ENCODE results near the gene MYO1B. TPM values are rescaled to one million over a fixed set of nuclear protein-coding genes. Genes with fewer than 3 reads are reported as not detected.

The MYO1B gene
- total and polyA plus RNA-seq, 5 donors from 2014 or later, result not detected

DNA sequence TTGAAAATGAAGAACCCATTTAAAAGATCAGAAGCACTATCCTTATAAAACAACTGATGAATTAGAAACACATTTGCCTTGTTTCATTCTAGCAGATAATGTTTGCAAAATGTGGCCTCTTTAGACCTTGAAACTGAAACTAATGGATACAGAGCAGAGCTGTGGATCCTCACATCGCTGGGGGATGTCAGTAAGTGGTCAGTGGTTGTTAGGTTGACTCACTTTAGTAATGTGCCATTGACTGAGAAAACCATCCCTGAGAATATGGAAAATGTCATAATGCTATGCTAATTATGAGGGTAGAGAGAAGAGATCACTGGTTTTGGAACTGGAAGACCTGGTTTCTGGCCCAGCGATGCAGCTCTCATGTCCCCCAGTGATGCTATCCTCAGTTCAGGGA is 176.7 kb downstream of the MYO1B start:
- H3K4me3 Mint-ChIP-seq, result no peak overlapping the region
- no peak overlapping the region for H3K27ac Mint-ChIP-seq
- H3K9me3 Mint-ChIP-seq, result peaks cover 0 to 2% (median 0%) of the 10 kb centered on the region in 7 donors
- ATAC-seq (ENCODE audit: low read depth in 2 of 2) (no peak), DNase-seq (no peak)
- Histone ChIP-seq H3K9me3 (ENCODE audit: control insufficient read depth in 2 of 2, low read length in 2 of 2) (no peaks in the 10 kb centered on the region), H3K36me3 (ENCODE audit: control insufficient read depth, insufficient read depth, low read length) (no peaks in the 10 kb centered on the region), H3K27me3 (ENCODE audit: control insufficient read depth, insufficient read depth, low read length) (no peaks in the 10 kb centered on the region), H3K4me3 (ENCODE audit: low read depth, low read length) (no peak overlapping the region), H3K27ac (ENCODE audit: insufficient read depth, low read length, poor library complexity, severe bottlenecking) (no peak overlapping the region), H3K4me1 (ENCODE audit: control insufficient read depth, insufficient read depth, low read length, poor library complexity, severe bottlenecking) (no peaks in the 10 kb centered on the region)
- H3K27me3 Mint-ChIP-seq, result peaks cover 5% of the 10 kb centered on the region
- no peaks in the 10 kb centered on the region for H3K36me3 Mint-ChIP-seq
- no peaks in the 10 kb centered on the region for H3K4me1 Mint-ChIP-seq

DNA sequence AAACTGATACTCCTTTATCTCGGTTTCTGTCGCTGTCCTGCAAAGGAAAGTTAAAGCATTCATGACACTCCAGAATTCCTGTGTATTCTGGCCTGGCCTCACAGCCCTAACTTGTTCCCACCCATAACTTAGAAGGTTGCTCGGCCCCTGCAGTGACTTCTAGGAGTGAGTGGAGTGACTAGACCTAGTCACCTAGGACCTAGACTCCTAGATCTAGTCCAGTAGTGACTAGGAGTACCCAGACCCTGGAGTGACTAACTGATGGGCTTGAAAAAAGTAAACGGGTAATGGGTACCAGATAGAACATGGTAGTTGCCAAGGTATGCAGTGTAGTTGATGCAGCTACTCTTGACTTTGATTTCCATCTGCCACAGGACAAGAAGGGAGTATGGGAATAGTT is 181.8 kb downstream of the MYO1B start:
- DNase-seq (no peak), ATAC-seq (ENCODE audit: low read depth in 2 of 2) (no peak)
- H3K27me3 Mint-ChIP-seq, result peaks cover 9% of the 10 kb centered on the region
- Histone ChIP-seq H3K27me3 (ENCODE audit: control insufficient read depth, insufficient read depth, low read length) (no peaks in the 10 kb centered on the region), H3K9me3 (ENCODE audit: control insufficient read depth in 2 of 2, low read length in 2 of 2) (no peaks in the 10 kb centered on the region), H3K36me3 (ENCODE audit: control insufficient read depth, insufficient read depth, low read length) (no peaks in the 10 kb centered on the region), H3K4me3 (ENCODE audit: low read depth, low read length) (no peak overlapping the region), H3K27ac (ENCODE audit: insufficient read depth, low read length, poor library complexity, severe bottlenecking) (no peak overlapping the region), H3K4me1 (ENCODE audit: control insufficient read depth, insufficient read depth, low read length, poor library complexity, severe bottlenecking) (no peaks in the 10 kb centered on the region)
- no peaks in the 10 kb centered on the region for H3K4me1 Mint-ChIP-seq
- no peak overlapping the region for H3K27ac Mint-ChIP-seq
- no peaks in the 10 kb centered on the region for H3K36me3 Mint-ChIP-seq
- H3K9me3 Mint-ChIP-seq, result peaks cover 0 to 1% (median 0%) of the 10 kb centered on the region in 7 donors
- no peak overlapping the region for H3K4me3 Mint-ChIP-seq

DNA sequence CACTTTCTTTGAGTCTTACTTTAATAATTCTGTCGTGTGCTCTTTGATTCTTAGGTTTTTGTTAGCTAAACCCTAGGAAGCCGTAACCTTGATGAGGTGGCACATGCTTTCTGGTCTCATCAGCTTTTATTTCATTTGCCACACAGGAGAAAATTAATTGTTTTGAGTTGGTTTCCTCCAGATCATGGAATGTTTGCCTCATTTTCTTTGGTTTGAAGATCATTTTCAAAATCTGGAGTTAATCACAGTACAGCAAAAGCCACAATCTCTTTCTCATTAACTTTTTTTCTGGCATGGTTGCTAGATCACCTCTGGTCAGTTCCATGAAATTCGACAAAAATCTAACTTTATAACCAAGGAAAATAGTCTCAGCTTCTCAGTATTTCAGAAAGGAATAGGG is 182.9 kb downstream of the MYO1B start:
- no peak overlapping the region for H3K4me3 Mint-ChIP-seq
- no peaks in the 10 kb centered on the region for H3K4me1 Mint-ChIP-seq
- Histone ChIP-seq H3K36me3 (ENCODE audit: control insufficient read depth, insufficient read depth, low read length) (no peaks in the 10 kb centered on the region), H3K9me3 (ENCODE audit: control insufficient read depth in 2 of 2, low read length in 2 of 2) (no peaks in the 10 kb centered on the region), H3K27me3 (ENCODE audit: control insufficient read depth, insufficient read depth, low read length) (no peaks in the 10 kb centered on the region), H3K4me1 (ENCODE audit: control insufficient read depth, insufficient read depth, low read length, poor library complexity, severe bottlenecking) (no peaks in the 10 kb centered on the region), H3K27ac (ENCODE audit: insufficient read depth, low read length, poor library complexity, severe bottlenecking) (no peak overlapping the region), H3K4me3 (ENCODE audit: low read depth, low read length) (no peak overlapping the region)
- DNase-seq (no peak), ATAC-seq (ENCODE audit: low read depth in 2 of 2) (no peak)
- H3K36me3 Mint-ChIP-seq, result no peaks in the 10 kb centered on the region
- peaks cover 0 to 1% (median 0%) of the 10 kb centered on the region in 7 donors for H3K9me3 Mint-ChIP-seq
- peaks cover 9% of the 10 kb centered on the region for H3K27me3 Mint-ChIP-seq
- H3K27ac Mint-ChIP-seq, result no peak overlapping the region

DNA sequence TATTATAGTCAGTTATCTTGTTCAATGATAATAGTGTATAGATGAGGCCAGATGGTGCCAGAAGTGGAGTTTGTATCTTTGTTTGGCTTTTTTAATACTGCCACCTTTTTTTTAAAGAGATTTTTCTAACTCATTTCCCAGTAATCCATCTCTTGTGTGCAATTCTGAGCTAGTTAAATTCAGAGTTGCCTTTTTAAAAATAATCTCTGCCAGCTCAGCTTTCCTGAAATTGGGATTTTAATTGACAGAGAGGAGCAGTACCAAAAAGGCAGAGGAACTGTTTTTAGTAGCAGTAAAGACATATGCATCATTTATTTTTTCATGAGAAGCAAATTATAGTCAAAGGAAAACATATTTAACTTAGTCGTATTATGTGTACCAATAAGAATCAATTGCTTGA is 185.3 kb downstream of the MYO1B start:
- Histone ChIP-seq H3K4me1 (ENCODE audit: control insufficient read depth, insufficient read depth, low read length, poor library complexity, severe bottlenecking) (no peaks in the 10 kb centered on the region), H3K4me3 (ENCODE audit: low read depth, low read length) (no peak overlapping the region), H3K27ac (ENCODE audit: insufficient read depth, low read length, poor library complexity, severe bottlenecking) (no peak overlapping the region), H3K9me3 (ENCODE audit: control insufficient read depth in 2 of 2, low read length in 2 of 2) (no peaks in the 10 kb centered on the region), H3K27me3 (ENCODE audit: control insufficient read depth, insufficient read depth, low read length) (peaks cover 2% of the 10 kb centered on the region), H3K36me3 (ENCODE audit: control insufficient read depth, insufficient read depth, low read length) (no peaks in the 10 kb centered on the region)
- no peak overlapping the region for H3K27ac Mint-ChIP-seq
- H3K4me1 Mint-ChIP-seq, result no peaks in the 10 kb centered on the region
- H3K9me3 Mint-ChIP-seq, result peaks cover 0 to 3% (median 0%) of the 10 kb centered on the region in 7 donors
- H3K36me3 Mint-ChIP-seq, result no peaks in the 10 kb centered on the region
- peaks cover 16% of the 10 kb centered on the region for H3K27me3 Mint-ChIP-seq
- DNase-seq (no peak), ATAC-seq (ENCODE audit: low read depth in 2 of 2) (no peak)
- H3K4me3 Mint-ChIP-seq, result no peak overlapping the region

DNA sequence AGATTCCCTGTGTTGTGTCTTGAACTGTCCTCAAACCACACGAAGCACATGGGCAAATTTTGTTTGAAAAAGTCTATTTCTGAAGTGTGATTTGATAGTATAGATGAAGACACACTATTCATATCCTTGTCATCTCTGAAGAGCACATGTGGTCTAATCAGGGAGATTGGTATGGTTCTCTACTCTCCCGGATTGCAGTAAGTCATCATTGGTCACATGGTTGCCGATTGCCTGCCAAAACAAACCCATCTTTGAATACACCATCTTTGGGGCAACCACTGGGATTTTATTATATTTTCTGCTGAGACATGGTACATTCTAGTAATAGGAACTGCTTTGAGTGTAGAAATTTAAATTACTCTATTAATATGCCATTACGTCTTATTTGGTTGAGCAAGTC is 186.9 kb downstream of the MYO1B start:
- Histone ChIP-seq H3K9me3 (ENCODE audit: control insufficient read depth in 2 of 2, low read length in 2 of 2) (no peaks in the 10 kb centered on the region), H3K36me3 (ENCODE audit: control insufficient read depth, insufficient read depth, low read length) (no peaks in the 10 kb centered on the region), H3K27ac (ENCODE audit: insufficient read depth, low read length, poor library complexity, severe bottlenecking) (no peak overlapping the region), H3K27me3 (ENCODE audit: control insufficient read depth, insufficient read depth, low read length) (peaks cover 2% of the 10 kb centered on the region), H3K4me1 (ENCODE audit: control insufficient read depth, insufficient read depth, low read length, poor library complexity, severe bottlenecking) (no peaks in the 10 kb centered on the region), H3K4me3 (ENCODE audit: low read depth, low read length) (no peak overlapping the region)
- Mint-ChIP-seq H3K27ac (no peak overlapping the region), H3K4me3 (no peak overlapping the region), H3K36me3 (no peaks in the 10 kb centered on the region), H3K9me3 (peaks cover 0 to 3% (median 0%) of the 10 kb centered on the region in 7 donors), H3K4me1 (no peaks in the 10 kb centered on the region), H3K27me3 (peaks cover 11% of the 10 kb centered on the region)
- ATAC-seq (ENCODE audit: low read depth in 2 of 2) (no peak), DNase-seq (no peak)

DNA sequence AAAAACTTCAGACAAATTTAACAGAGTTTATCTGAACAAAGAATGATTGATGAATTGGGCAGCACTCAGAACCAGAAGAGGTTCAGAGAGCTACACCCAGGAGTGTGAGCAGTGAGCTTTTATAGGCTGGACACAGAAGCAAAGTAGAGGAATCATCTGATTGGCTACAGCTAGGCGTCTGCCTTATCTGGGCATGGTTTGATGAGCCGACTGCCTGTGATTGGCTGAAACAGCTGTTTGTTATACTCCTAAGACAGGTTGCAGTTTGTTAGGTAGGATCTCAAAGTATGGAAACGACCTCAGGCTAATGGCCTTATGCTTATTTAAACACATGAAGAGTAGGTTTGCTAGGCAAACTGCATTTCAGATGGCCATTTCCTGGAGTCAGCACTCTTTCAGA is 188.9 kb downstream of the MYO1B start:
- H3K4me3 Mint-ChIP-seq, result no peak overlapping the region
- H3K4me3 ChIP-seq (ENCODE audit: low read depth, low read length), result no peak overlapping the region
- ATAC-seq (ENCODE audit: low read depth in 2 of 2), result no peak
- H3K36me3 Mint-ChIP-seq, result no peaks in the 10 kb centered on the region
- no peaks in the 10 kb centered on the region for H3K36me3 ChIP-seq (ENCODE audit: control insufficient read depth, insufficient read depth, low read length)
- no peak overlapping the region for H3K27ac Mint-ChIP-seq
- no peaks in the 10 kb centered on the region for H3K4me1 Mint-ChIP-seq
- H3K27ac ChIP-seq (ENCODE audit: insufficient read depth, low read length, poor library complexity, severe bottlenecking), result no peak overlapping the region
- peaks cover 2% of the 10 kb centered on the region for H3K27me3 ChIP-seq (ENCODE audit: control insufficient read depth, insufficient read depth, low read length)
- H3K4me1 ChIP-seq (ENCODE audit: control insufficient read depth, insufficient read depth, low read length, poor library complexity, severe bottlenecking), result no peaks in the 10 kb centered on the region
- H3K9me3 ChIP-seq (ENCODE audit: control insufficient read depth in 2 of 2, low read length in 2 of 2), result no peaks in the 10 kb centered on the region
- peaks cover 0 to 4% (median 2%) of the 10 kb centered on the region in 7 donors for H3K9me3 Mint-ChIP-seq
- H3K27me3 Mint-ChIP-seq, result peaks cover 11% of the 10 kb centered on the region
- no peak for DNase-seq

DNA sequence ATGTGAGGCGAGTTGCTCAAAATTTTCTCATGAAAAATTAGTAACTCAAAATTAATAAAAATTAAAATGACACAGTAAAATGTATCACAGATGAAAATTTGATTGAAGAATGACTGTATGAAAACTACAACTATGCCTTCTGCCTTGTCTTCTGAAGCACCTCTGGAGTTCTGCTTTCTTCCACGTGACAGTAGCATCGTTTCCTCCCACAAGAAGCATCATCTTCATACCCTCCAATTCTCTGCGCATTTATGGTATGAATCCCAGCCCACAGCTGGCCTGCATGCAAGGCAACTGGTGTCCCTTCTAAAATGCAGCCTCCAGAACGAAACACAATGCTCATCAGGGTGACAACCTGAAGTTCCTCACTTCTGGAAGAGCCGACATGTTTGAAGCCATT is 189.9 kb downstream of the MYO1B start:
- Histone ChIP-seq H3K36me3 (ENCODE audit: control insufficient read depth, insufficient read depth, low read length) (no peaks in the 10 kb centered on the region), H3K27me3 (ENCODE audit: control insufficient read depth, insufficient read depth, low read length) (peaks cover 2% of the 10 kb centered on the region), H3K4me1 (ENCODE audit: control insufficient read depth, insufficient read depth, low read length, poor library complexity, severe bottlenecking) (no peaks in the 10 kb centered on the region), H3K27ac (ENCODE audit: insufficient read depth, low read length, poor library complexity, severe bottlenecking) (no peak overlapping the region), H3K9me3 (ENCODE audit: control insufficient read depth in 2 of 2, low read length in 2 of 2) (no peaks in the 10 kb centered on the region), H3K4me3 (ENCODE audit: low read depth, low read length) (no peak overlapping the region)
- peaks cover 0 to 4% (median 2%) of the 10 kb centered on the region in 7 donors for H3K9me3 Mint-ChIP-seq
- peaks cover 8% of the 10 kb centered on the region for H3K27me3 Mint-ChIP-seq
- no peaks in the 10 kb centered on the region for H3K4me1 Mint-ChIP-seq
- H3K27ac Mint-ChIP-seq, result no peak overlapping the region
- ATAC-seq (ENCODE audit: low read depth in 2 of 2), result no peak
- no peak overlapping the region for H3K4me3 Mint-ChIP-seq
- DNase-seq, result no peak
- no peaks in the 10 kb centered on the region for H3K36me3 Mint-ChIP-seq

DNA sequence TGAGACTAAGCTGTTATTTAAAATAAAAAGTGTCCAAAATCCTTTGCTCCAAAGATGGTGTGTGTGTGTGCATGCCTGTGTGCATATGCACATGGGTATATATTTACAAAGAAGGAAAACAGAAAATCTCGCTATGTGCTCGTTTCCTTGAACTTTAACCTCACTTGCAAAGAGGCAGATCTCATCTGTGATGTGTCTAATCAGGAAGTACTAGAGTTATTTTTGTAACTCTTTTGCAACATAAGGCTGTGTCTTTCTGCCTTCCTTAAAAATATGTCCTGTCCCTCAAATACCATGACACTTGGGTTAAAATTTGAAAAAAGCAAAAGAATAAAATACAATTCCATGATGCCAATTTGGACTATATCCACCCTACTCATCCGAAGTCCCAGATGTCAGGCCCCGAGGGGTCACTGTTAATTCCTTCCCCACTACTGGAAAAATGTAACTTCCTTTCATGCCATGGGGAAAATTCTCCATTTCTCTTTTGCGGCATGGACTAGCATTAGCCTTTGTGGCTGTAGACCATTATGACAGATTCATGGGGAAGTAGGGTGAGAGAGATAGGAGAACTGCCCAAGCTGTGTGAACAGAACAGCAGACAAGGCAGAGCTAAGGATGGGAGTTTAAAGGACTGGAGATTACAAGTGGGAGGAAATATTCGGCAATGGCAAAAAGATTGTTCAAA is 191.3 kb downstream of the MYO1B start:
- no peaks in the 10 kb centered on the region for H3K36me3 Mint-ChIP-seq
- DNase-seq, result no peak
- Histone ChIP-seq H3K27me3 (ENCODE audit: control insufficient read depth, insufficient read depth, low read length) (peaks cover 2% of the 10 kb centered on the region), H3K36me3 (ENCODE audit: control insufficient read depth, insufficient read depth, low read length) (no peaks in the 10 kb centered on the region), H3K4me3 (ENCODE audit: low read depth, low read length) (no peak overlapping the region), H3K4me1 (ENCODE audit: control insufficient read depth, insufficient read depth, low read length, poor library complexity, severe bottlenecking) (no peaks in the 10 kb centered on the region), H3K27ac (ENCODE audit: insufficient read depth, low read length, poor library complexity, severe bottlenecking) (no peak overlapping the region), H3K9me3 (ENCODE audit: control insufficient read depth in 2 of 2, low read length in 2 of 2) (no peaks in the 10 kb centered on the region)
- peaks cover 8% of the 10 kb centered on the region for H3K27me3 Mint-ChIP-seq
- H3K4me3 Mint-ChIP-seq, result no peak overlapping the region
- peaks cover 0 to 4% (median 2%) of the 10 kb centered on the region in 7 donors for H3K9me3 Mint-ChIP-seq
- no peak for ATAC-seq (ENCODE audit: low read depth in 2 of 2)
- H3K27ac Mint-ChIP-seq, result no peak overlapping the region
- no peaks in the 10 kb centered on the region for H3K4me1 Mint-ChIP-seq

All from CD4-positive, CD25-positive, alpha-beta regulatory T cell (primary cell).